Ureter (tissue), 1 donor: ENCODE results near the gene TMED3. TPM values are rescaled to one million over a fixed set of nuclear protein-coding genes. Genes with fewer than 3 reads are reported as not detected.
A peak's percentile ranks its signal among the peaks of the same experiment; 100 is the strongest.
"Not testable (repeated sequence)": the region's sequence is repeated elsewhere in the genome, so short reads cannot be mapped to it uniquely, and the experiment has no call there.

Experiments
- DNase-seq: peaks from one replicate; pipeline ENCODE4 v3.0.0-alpha.2; 2020; ENCODE audit warnings: low spot score
- total RNA-seq: library from RNA; stranded (reverse); gene quantifications from one replicate; pipeline ENCODE4 v1.2.4, GENCODE V29; 2023
- donor health status: DM: yes; HTN: yes; CAD: no.

Gene TMED3
- total RNA-seq, 1 donor from 2014 or later = 96.8 TPM

GRCh38 chr15:79316864-79317263 lies 6.0 kb downstream of the TMED3 start:
- DNase-seq = no peak

- DNase-seq = not testable (repeated sequence)
These were observed 9.1 kb downstream of the TMED3 start for GRCh38 chr15:79319973-79320372.

DNA sequence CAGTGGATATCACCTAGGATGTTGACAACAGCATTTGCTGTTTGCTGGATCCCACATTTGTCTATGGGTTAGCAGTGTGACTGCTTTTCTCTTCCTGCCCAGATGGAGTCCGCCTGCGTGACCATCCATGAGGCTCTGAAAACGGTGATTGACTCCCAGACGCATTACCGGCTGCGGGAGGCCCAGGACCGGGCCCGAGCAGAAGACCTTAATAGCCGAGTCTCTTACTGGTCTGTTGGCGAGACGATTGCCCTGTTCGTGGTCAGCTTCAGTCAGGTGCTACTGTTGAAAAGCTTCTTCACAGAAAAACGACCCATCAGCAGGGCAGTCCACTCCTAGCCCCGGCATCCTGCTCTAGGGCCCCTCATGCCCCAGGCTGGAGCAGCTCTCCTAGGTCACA lies 11.0 kb downstream of the TMED3 start:
- no peak for DNase-seq

- DNase-seq = no peak
These were observed 11.4 kb downstream of the TMED3 start for GRCh38 chr15:79322306-79322705.

DNA sequence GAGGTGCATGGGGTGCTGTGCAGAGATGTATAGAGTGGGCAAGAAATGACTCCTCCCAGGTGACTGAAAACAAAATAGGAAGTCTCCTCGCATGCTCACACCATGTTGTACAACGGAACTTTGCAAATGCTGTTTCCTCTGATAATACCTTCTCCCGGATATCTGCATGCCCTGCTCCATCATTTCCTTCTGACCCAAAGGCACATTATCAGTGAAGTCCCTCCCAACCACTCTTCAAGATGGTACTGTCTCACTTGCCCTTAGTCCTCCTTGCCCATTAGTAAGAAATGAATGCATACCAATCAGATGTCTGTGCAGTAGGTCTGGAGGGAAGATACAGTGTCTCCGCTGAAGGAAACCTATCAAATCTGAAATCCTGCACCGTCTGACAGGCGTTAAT lies 12.0 kb downstream of the TMED3 start:
- DNase-seq = no peak

DNA sequence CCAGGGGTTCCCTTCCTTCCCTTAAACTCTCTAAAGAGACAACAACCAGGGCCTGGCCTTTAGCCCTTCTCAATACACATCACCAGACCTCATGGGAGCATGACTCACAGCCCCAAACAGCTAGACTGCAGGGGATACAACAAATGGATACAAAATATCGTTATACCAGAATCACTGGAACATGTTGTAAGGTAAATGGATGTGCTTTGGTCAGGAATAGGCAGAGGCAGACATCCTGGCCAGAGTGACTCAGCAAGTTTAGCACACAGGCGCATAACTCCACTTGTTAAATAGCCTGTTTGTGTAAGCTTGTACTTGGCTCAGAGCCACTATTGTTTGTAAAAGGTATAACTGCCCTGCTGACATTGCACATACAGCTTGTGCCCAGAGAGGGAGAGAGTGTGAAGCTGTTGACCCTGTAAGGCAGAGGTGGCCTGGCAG lies 18.3 kb downstream of the TMED3 start:
- no peak for DNase-seq

DNA sequence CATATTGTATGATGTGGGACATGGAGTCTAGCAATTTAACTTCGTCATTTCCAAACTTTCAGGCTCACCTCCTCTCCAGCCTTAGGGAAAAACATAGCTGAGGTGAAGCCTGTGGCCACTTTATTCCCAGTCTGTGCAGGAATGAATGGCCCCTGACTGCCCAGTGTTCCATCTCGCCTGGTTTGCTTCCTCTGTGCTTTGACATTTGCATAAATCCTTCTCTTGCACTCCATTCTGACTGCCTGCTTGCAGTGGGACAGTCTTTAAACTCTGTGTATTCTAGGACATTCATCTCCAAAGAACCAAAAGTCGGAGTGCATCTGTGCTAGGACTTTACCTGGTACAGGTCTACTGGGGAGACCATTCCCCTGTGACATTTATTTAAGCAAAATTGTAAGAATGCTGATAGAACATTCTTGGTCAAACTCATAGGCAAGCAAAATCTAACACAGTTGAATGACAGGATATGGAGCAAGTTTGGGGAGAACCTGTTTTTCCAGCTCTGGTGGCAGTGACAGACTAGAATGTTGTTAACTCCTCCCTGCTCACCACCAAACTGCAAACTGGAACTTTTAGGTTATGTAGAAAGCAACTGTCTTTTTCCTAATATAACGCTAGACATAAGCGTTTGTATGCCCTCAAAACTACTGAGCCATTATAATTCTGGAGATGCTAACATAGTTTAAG lies 22.1 kb downstream of the TMED3 start:
- DNase-seq = peak; percentile 63

- no peak for DNase-seq
These were observed 26.7 kb downstream of the TMED3 start for GRCh38 chr15:79337591-79337990.

DNA sequence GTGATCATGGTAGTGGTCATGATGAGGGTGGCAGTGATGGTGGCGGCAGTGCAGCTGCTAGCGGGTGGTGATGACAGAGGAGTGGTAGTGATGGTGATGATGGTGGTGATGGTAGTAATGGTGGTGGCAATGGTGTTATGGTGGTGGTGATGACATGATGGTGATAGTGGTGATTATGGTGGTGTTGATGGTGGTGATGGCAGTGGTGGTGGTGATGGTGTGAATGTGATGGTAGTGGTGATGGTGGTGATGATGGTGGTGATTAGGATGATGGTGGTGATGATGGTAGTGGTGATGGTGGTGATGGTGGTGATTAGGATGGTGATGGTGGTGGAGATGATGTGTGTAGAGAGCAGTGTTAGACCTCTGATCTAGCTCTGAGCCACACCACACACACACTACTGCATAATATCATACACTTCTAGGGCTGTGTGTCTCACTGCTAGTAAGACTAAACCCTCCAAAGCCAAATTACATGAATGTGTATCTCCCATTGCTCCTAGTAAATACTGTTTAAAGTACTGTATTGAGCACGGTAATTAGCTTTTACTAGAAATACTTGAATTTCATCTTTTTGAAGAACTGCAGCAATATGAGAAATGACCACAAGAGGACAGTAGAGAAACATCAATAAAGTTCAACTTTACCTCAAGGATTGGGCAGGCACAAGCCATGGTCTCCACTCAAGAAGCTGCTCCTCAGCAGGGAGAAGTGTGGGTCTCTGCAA lies 28.8 kb downstream of the TMED3 start:
- no peak for DNase-seq

DNA sequence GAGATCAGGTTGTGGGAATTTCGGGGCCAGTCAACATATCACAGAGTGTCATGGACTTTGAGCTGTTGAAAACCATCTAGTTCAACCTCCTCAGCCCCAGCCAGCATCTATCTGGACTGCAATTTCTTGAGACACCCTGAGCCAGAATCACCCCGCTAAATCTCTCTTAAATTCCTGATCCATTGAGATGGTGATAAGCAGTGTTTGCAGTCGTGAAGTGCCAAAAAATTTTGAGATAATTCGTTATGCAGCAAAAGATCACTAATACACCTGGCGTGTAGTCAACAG lies 29.3 kb downstream of the TMED3 start:
- no peak for DNase-seq

DNA sequence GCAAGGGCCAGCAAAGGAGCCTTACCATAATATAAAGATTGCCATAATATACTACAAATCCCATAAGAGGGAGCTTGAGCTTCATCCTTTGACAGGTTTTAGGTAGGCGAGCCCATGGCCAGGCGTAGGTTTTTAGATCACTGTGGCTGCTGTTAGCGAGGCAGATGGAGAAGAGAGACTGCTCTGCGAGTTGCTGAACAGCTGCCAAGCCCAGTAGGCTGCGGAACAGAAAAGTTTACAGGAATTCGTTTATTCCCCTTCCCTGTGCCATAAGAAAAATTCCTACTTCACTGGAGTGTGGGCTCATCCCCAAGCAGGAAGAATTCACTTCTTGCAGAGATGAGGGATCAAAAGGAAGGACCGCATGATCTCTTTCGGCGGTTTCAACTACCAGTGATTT lies 30.5 kb downstream of the TMED3 start:
- no peak for DNase-seq

- no peak for DNase-seq
These were observed 38.6 kb downstream of the TMED3 start for GRCh38 chr15:79349525-79349924.

GRCh38 chr15:79352206-79352605 lies 41.3 kb downstream of the TMED3 start:
- DNase-seq = no peak

DNA sequence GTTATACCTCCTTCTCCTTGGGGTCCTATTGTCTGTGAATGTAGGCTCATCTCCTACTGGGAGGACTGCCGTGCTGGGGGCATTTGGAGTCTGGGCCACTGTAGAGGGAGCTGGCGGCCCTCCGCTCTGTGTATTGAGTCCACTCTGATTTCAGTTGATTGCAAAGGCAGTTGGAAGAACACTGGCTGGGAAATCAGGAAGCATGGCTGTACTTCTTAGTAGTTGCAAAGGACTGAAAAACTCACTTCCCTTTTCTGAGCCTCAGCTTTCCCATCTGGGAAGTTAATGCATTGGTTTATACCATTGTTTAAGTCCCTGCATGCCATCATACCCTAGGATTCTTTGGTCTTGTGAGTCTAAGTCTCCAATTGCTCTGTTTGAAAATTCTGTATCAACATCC lies 46.7 kb downstream of the TMED3 start:
- no peak for DNase-seq

GRCh38 chr15:79358069-79358468 lies 47.2 kb downstream of the TMED3 start:
- no peak for DNase-seq

- no peak for DNase-seq
These were observed 53.8 kb downstream of the TMED3 start for GRCh38 chr15:79364571-79365240.

- no peak for DNase-seq
These were observed 54.9 kb downstream of the TMED3 start for GRCh38 chr15:79365765-79366164.

GRCh38 chr15:79366691-79367090 lies 55.8 kb downstream of the TMED3 start:
- no peak for DNase-seq

- no peak for DNase-seq
These were observed 59.8 kb downstream of the TMED3 start for GRCh38 chr15:79370716-79371115.

- DNase-seq = no peak
These were observed 60.7 kb downstream of the TMED3 start for GRCh38 chr15:79371591-79371990.

DNA sequence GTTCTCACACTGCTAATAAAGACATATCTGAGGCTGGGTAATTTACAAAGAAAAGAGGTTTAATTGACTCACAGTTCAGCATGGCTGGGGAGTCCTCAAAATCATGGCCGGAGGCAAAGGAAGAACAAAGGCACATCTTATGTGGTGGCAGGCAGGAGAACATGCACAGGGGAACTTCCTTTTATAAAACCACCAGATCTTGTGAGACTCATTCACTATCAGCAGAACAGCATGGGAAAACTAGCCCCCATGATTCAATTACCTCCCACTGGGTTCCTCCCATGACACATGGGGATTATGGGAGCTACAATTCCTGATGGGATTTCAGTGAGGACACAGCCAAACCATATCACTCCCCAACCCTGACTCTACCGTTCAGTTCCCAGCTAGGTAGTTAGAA lies 61.5 kb downstream of the TMED3 start:
- no peak for DNase-seq
